PC-3 (cell line): Measurements from ENCODE around the gene ANAPC2. TPM values are rescaled to one million over a fixed set of nuclear protein-coding genes. Genes with fewer than 3 reads are reported as not detected.

Experiments
- ATAC-seq: fragments of 200-7000 bp; cut with Tn5 transposase; 2 replicates; pipeline ENCODE4 v1.9.1; 2020; ENCODE audit warnings: mild to moderate bottlenecking, moderate library complexity
- BruUV-seq: library from RNA; stranded (reverse); fragments of 400-500 nt; replicated peaks from 2 replicates; lab custom pipeline; 2021; lab: Mats Ljungman, UMichigan
- CTCF ChIA-PET: fragments of 300-600 bp; sonication (Branson Sonifier 250); formaldehyde crosslinking; loops from one replicate; lab custom pipeline; 2022; ENCODE audit warnings: antibody characterized with exemption; lab: Charles Lee
- POLR2A ChIA-PET: fragments of 300-600 bp; sonication (Branson Sonifier 250); formaldehyde crosslinking; loops from one replicate; lab custom pipeline; 2022; ENCODE audit warnings: antibody characterized with exemption; ENCODE audit not compliant: unreplicated experiment; lab: Charles Lee
- DNase-seq: peaks from one replicate; pipeline ENCODE4 v3.0.0-alpha.2; 2015
- H2AFZ ChIP-seq: fragments of 300-600 bp; sonication (generic); 2 replicates; pipeline ENCODE4 v1.6.0; 2016; ENCODE audit warnings: antibody characterized with exemption, low read length
- H3F3A ChIP-seq: fragments of 300-600 bp; sonication (generic); one replicate; pipeline ENCODE4 v1.6.0; 2017; ENCODE audit warnings: antibody characterized with exemption, low read length, control low read depth, mild to moderate bottlenecking; ENCODE audit not compliant: unreplicated experiment
- H3K27ac ChIP-seq: fragments of 300-600 bp; sonication (generic); 2 replicates; pipeline ENCODE4 v1.5.1; 2016; ENCODE audit warnings: mild to moderate bottlenecking, low read length
- H3K27me3 ChIP-seq: fragments of 300-600 bp; sonication (generic); 2 replicates; pipeline ENCODE4 v1.6.1; 2016; ENCODE audit warnings: low read length, mixed read lengths
- H3K36me3 ChIP-seq: fragments of 300-600 bp; sonication (generic); 2 replicates; pipeline ENCODE4 v1.6.1; 2016; ENCODE audit warnings: low read depth, mixed run types, low read length, mixed read lengths
- H3K4me1 ChIP-seq: fragments of 300-600 bp; sonication (generic); 2 replicates; pipeline ENCODE4 v1.5.1; 2016; ENCODE audit warnings: low read length; ENCODE audit not compliant: insufficient read depth
- H3K4me2 ChIP-seq: fragments of 300-600 bp; sonication (generic); 2 replicates; pipeline ENCODE4 v1.6.0; 2016; ENCODE audit warnings: low read length
- H3K4me3 ChIP-seq: fragments of 300-600 bp; sonication (generic); 2 replicates; pipeline ENCODE4 v1.5.1; 2016; ENCODE audit warnings: mild to moderate bottlenecking, low read length, mixed read lengths
- H3K79me2 ChIP-seq: fragments of 300-600 bp; sonication (generic); 2 replicates; pipeline ENCODE4 v1.6.1; 2017; ENCODE audit warnings: low read length, mixed read lengths
- H3K9ac ChIP-seq: fragments of 300-600 bp; sonication (generic); 2 replicates; pipeline ENCODE4 v1.6.0; 2016; ENCODE audit warnings: mild to moderate bottlenecking, low read length
- H3K9me2 ChIP-seq: fragments of 300-600 bp; sonication (generic); replicated peaks from 2 replicates; pipeline ENCODE4 v1.6.1; 2016; ENCODE audit warnings: mixed run types, low read length, mixed read lengths
- H3K9me3 ChIP-seq: fragments of 300-600 bp; sonication (generic); 2 replicates; pipeline ENCODE4 v1.6.1; 2016; ENCODE audit warnings: low read length, mixed read lengths
- H4K20me1 ChIP-seq: fragments of 300-600 bp; sonication (generic); 2 replicates; pipeline ENCODE4 v1.6.1; 2016; ENCODE audit warnings: low read length, mixed read lengths
- EZH2 ChIP-seq: fragments of 300-600 bp; sonication (generic); IDR thresholded peaks from one replicate; pipeline ENCODE4 v1.6.1; 2017; ENCODE audit warnings: antibody characterized with exemption, mild to moderate bottlenecking, low read length; ENCODE audit not compliant: unreplicated experiment
- EZH2phosphoT487 ChIP-seq: fragments of 300-600 bp; sonication (generic); IDR thresholded peaks from 2 replicates; pipeline ENCODE4 v1.6.1; 2018; ENCODE audit warnings: mild to moderate bottlenecking, antibody characterized with exemption, low read length, borderline replicate concordance
- intact Hi-C: fragments of 100-400 bp; cut with micrococcal nuclease; formaldehyde crosslinking; loops from 2 replicates; pipeline ENCODE4 v1.9.0; 2023
- total RNA-seq: library from RNA; depleted of rRNA; stranded (reverse); fragments of >200 nt; gene quantifications from 2 replicates; pipeline ENCODE4 v1.2.3, GENCODE V29; 2014
- TF ChIP-seq, protein P1 (sequence below): fragments of 300-600 bp; sonication (generic); conservative IDR thresholded peaks from 2 replicates; pipeline ENCODE4 v1.5.1; 2017; ENCODE audit warnings: antibody characterized with exemption, low read depth, mild to moderate bottlenecking, low read length

Gene ANAPC2
- total RNA-seq, 1 experiment from 2014 or later, result 21.6 TPM

DNA sequence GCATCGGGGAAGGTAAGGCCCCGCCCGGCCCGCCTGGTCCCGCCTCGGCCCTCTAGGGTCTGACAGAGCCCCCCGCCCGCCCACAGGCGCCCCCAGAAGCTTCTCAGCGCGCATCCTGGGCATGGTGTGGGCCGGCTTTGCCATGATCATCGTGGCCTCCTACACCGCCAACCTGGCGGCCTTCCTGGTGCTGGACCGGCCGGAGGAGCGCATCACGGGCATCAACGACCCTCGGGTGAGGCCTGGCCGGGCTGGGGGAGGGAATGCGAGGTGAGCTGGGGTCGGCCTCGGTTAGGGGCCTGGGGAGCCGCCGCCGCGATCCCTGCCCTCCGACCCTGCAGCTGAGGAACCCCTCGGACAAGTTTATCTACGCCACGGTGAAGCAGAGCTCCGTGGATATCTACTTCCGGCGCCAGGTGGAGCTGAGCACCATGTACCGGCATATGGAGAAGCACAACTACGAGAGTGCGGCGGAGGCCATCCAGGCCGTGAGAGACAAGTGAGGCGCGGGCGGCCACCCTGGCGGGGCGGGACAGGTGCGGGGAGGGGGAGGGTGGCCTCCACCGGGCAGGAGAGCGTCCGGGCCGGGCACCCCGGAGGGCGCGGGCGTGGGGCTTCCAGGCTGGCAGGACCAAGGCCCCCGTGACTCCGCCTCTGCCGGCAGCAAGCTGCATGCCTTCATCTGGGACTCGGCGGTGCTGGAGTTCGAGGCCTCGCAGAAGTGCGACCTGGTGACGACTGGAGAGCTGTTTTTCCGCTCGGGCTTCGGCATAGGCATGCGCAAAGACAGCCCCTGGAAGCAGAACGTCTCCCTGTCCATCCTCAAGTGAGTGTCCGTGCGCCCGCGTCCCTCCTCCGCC lies 25.6 kb downstream of the ANAPC2 start:
- peaks cover 25% of the 10 kb centered on the region for H3K27me3 ChIP-seq
- H3K4me3 ChIP-seq, result no peak overlapping the region
- CTCF ChIA-PET, result no interaction called here
- no peaks in the 10 kb centered on the region; the same call in 1 of the 2 replicates for H3K4me1 ChIP-seq
- H3K9me3 ChIP-seq, result no peaks in the 10 kb centered on the region
- no peak overlapping the region for H3K9ac ChIP-seq
- H3K27ac ChIP-seq, result no peak overlapping the region
- DNase-seq, result no peak
- intact Hi-C loops, result no loop called here
- no peak overlapping the region for H2AFZ ChIP-seq
- H3K4me2 ChIP-seq, result no peak overlapping the region
- ATAC-seq, result no peak
- H4K20me1 ChIP-seq, result no peaks in the 10 kb centered on the region
- POLR2A ChIA-PET, result no interaction called here
- no peak for TF ChIP-seq EZH2
- no peak for TF ChIP-seq EZH2phosphoT487
- TF ChIP-seq, protein P1, sequence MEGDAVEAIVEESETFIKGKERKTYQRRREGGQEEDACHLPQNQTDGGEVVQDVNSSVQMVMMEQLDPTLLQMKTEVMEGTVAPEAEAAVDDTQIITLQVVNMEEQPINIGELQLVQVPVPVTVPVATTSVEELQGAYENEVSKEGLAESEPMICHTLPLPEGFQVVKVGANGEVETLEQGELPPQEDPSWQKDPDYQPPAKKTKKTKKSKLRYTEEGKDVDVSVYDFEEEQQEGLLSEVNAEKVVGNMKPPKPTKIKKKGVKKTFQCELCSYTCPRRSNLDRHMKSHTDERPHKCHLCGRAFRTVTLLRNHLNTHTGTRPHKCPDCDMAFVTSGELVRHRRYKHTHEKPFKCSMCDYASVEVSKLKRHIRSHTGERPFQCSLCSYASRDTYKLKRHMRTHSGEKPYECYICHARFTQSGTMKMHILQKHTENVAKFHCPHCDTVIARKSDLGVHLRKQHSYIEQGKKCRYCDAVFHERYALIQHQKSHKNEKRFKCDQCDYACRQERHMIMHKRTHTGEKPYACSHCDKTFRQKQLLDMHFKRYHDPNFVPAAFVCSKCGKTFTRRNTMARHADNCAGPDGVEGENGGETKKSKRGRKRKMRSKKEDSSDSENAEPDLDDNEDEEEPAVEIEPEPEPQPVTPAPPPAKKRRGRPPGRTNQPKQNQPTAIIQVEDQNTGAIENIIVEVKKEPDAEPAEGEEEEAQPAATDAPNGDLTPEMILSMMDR, result no peak
- no peaks in the 10 kb centered on the region for H3F3A ChIP-seq
- H3K79me2 ChIP-seq, result no peaks in the 10 kb centered on the region
- BruUV-seq, result no TSS peak
- H3K36me3 ChIP-seq, result no peaks in the 10 kb centered on the region
- H3K9me2 ChIP-seq, result no peaks in the 10 kb centered on the region

DNA sequence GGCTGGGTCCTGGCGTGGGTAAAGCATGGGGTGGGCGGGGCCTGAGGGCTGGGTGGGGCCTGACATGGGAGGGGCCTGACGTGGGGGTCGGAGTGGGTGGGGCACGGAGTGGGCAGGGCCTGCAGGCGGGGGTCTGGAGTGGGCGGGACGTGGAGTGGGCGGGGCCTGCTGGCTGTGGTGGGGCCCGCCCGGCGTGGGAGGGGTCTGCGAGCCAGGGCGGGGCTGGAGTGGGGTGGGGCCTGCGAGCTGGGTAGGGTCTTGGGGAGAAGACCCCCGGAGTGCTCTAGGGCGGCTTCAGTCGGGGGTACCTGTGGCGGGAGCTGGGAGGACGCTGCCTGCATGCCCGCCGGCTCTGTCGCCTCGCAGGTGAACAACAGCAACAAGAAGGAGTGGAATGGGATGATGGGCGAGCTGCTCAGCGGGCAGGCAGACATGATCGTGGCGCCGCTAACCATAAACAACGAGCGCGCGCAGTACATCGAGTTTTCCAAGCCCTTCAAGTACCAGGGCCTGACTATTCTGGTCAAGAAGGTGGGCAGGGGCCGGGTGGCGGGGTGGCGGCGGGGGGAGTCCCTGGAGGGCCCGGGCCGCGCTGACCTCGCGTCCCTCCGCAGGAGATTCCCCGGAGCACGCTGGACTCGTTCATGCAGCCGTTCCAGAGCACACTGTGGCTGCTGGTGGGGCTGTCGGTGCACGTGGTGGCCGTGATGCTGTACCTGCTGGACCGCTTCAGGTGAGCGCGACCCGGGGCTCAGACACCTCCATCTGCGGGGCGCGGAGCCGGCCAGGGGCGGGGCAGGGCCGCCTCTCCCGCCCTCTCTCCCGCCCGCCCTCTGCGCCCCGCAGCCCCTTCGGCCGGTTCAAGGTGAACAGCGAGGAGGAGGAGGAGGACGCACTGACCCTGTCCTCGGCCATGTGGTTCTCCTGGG lies 26.5 kb downstream of the ANAPC2 start:
- no peaks in the 10 kb centered on the region for H3F3A ChIP-seq
- no peak overlapping the region for H3K9ac ChIP-seq
- CTCF ChIA-PET, result no interaction called here
- no peaks in the 10 kb centered on the region for H4K20me1 ChIP-seq
- BruUV-seq, result no TSS peak
- H3K27me3 ChIP-seq, result peaks cover 20% of the 10 kb centered on the region
- H3K4me3 ChIP-seq, result no peak overlapping the region
- no peaks in the 10 kb centered on the region for H3K79me2 ChIP-seq
- H3K9me3 ChIP-seq, result no peaks in the 10 kb centered on the region
- H3K36me3 ChIP-seq, result no peaks in the 10 kb centered on the region
- H3K9me2 ChIP-seq, result no peaks in the 10 kb centered on the region
- intact Hi-C loops, result no loop called here
- H3K4me2 ChIP-seq, result no peak overlapping the region
- no peak overlapping the region for H3K27ac ChIP-seq
- POLR2A ChIA-PET, result no interaction called here
- ATAC-seq, result no peak
- H2AFZ ChIP-seq, result no peak overlapping the region
- DNase-seq, result no peak
- no peak for TF ChIP-seq EZH2phosphoT487
- TF ChIP-seq, protein P1, result no peak
- TF ChIP-seq EZH2, result no peak
- H3K4me1 ChIP-seq, result no peaks in the 10 kb centered on the region; the same call in 1 of the 2 replicates
